ENCODE results near the gene ZNF175. TPM values are rescaled to one million over a fixed set of nuclear protein-coding genes. Genes with fewer than 3 reads are reported as not detected.

ZNF175 gene
- total RNA-seq, 1 experiment from 2014 or later: 10.4 TPM

DNA sequence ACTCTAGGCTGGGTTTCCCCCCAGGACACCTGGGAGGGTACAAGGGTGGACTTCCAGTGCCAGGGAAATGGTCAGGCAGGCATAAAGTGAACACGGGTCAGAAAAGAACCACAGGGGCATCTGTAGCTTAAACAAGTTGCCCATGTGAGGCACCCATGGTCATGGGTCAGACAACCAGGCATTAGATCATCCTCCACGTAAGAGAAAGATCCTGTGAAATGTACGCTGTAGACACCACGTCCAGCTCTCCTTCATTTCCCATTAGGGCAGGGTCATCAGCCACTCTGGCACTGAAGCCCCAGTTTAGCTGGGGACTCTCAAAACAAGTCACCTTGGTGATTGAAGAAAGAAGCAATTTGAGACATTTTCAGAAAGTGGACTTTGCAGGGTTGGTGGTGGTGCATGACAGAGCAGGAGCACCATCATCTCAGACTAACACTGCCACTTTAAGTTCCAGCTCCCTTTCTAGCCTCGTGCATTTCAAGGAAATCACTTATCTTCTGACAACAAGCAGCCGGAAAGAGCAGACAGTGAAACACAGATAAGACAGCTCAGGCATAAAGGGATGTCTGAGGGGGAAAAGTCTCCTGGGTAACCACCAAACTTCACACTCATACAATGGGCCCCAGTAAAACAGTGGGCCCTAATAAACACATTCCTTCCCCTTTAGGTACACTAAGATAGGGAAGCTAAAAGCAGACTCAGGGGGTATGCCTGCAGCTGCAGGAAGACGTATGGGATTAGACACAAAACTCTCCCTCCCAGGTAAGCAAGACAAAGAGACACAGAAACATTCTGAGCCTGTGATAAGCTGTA, 23.5 kb upstream of the ZNF175 start:
- H3K36me3 ChIP-seq (ENCODE audit: insufficient read depth, low read length, poor library complexity, severe bottlenecking): no peaks in the 10 kb centered on the region
- BruUV-seq (replicated peaks): no TSS peak
- ChIA-PET CTCF (no interaction called here), POLR2A (ENCODE audit: low non-redundant PET) (no interaction called here)
- no peak for TF ChIP-seq EZH2 (IDR thresholded peaks at IDR 0.05; ENCODE audit: borderline replicate concordance, low read depth, low read length, poor library complexity, severe bottlenecking)
- no peak for TF ChIP-seq CTCF (conservative IDR thresholded peaks at IDR 0.05; ENCODE audit: low read depth, low read length)
- peaks cover 75% of the 10 kb centered on the region for H3K27me3 ChIP-seq (replicated peaks; ENCODE audit: insufficient read depth, low read depth, low read length, poor library complexity)
- no peaks in the 10 kb centered on the region for H3K4me1 ChIP-seq (ENCODE audit: insufficient read depth, low read length, poor library complexity, severe bottlenecking)
- H3K27ac ChIP-seq (ENCODE audit: low read depth, low read length, poor library complexity, severe bottlenecking): no peak overlapping the region
- no peak overlapping the region for H3K4me3 ChIP-seq (ENCODE audit: low read depth, low read length, poor library complexity, severe bottlenecking)
- no peaks in the 10 kb centered on the region for H3K9me3 ChIP-seq (ENCODE audit: low read depth, low read length, poor library complexity, severe bottlenecking)
- DNase-seq (ENCODE audit: low spot score): no peak
- intact Hi-C loops (cut with micrococcal nuclease; ENCODE audit: unreplicated experiment): no loop called here

DNA sequence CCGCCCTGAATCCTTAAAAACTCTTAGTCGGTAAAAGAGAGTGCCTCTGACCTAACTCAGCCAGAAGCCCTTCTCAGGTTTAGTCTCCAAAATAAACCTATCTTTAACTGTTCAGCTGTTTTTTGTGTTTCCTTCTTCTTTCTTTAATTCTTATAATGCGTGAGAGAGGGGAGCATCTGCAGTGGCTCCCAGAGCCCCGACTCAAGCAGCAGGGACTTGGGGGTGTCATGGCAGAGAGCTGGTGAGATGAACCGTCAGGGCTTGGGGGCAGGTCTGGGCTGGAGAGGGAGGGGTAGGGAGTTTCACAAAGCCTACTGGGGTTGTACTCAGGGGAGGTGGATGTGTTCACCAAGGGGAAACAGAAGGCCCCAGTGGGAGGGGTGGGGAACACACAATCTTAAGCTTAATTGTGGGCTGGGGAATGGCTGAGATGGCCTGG, 22.9 kb upstream of the ZNF175 start:
- BruUV-seq (replicated peaks): no TSS peak
- no peaks in the 10 kb centered on the region for H3K4me1 ChIP-seq (ENCODE audit: insufficient read depth, low read length, poor library complexity, severe bottlenecking)
- no peak for DNase-seq (ENCODE audit: low spot score)
- H3K27ac ChIP-seq (ENCODE audit: low read depth, low read length, poor library complexity, severe bottlenecking): no peak overlapping the region
- peaks cover 69% of the 10 kb centered on the region for H3K27me3 ChIP-seq (replicated peaks; ENCODE audit: insufficient read depth, low read depth, low read length, poor library complexity)
- no peaks in the 10 kb centered on the region for H3K36me3 ChIP-seq (ENCODE audit: insufficient read depth, low read length, poor library complexity, severe bottlenecking)
- H3K4me3 ChIP-seq (ENCODE audit: low read depth, low read length, poor library complexity, severe bottlenecking): no peak overlapping the region
- TF ChIP-seq CTCF (conservative IDR thresholded peaks at IDR 0.05; ENCODE audit: low read depth, low read length) (no peak), EZH2 (IDR thresholded peaks at IDR 0.05; ENCODE audit: borderline replicate concordance, low read depth, low read length, poor library complexity, severe bottlenecking) (no peak)
- intact Hi-C loops (cut with micrococcal nuclease; ENCODE audit: unreplicated experiment): no loop called here
- CTCF ChIA-PET: no interaction called here
- H3K9me3 ChIP-seq (ENCODE audit: low read depth, low read length, poor library complexity, severe bottlenecking): no peaks in the 10 kb centered on the region
- POLR2A ChIA-PET (ENCODE audit: low non-redundant PET): no interaction called here

- CTCF ChIA-PET: no interaction called here
- H3K9me3 ChIP-seq (ENCODE audit: low read depth, low read length, poor library complexity, severe bottlenecking): no peaks in the 10 kb centered on the region
- POLR2A ChIA-PET (ENCODE audit: low non-redundant PET): no interaction called here
- H3K27me3 ChIP-seq (replicated peaks; ENCODE audit: insufficient read depth, low read depth, low read length, poor library complexity): peaks cover 66% of the 10 kb centered on the region
- H3K27ac ChIP-seq (ENCODE audit: low read depth, low read length, poor library complexity, severe bottlenecking): no peak overlapping the region
- TF ChIP-seq CTCF (conservative IDR thresholded peaks at IDR 0.05; ENCODE audit: low read depth, low read length) (no peak), EZH2 (IDR thresholded peaks at IDR 0.05; ENCODE audit: borderline replicate concordance, low read depth, low read length, poor library complexity, severe bottlenecking) (no peak)
- H3K36me3 ChIP-seq (ENCODE audit: insufficient read depth, low read length, poor library complexity, severe bottlenecking): no peaks in the 10 kb centered on the region
- BruUV-seq (replicated peaks): no TSS peak
- intact Hi-C loops (cut with micrococcal nuclease; ENCODE audit: unreplicated experiment): no loop called here
- H3K4me1 ChIP-seq (ENCODE audit: insufficient read depth, low read length, poor library complexity, severe bottlenecking): no peaks in the 10 kb centered on the region
- no peak for DNase-seq (ENCODE audit: low spot score)
- no peak overlapping the region for H3K4me3 ChIP-seq (ENCODE audit: low read depth, low read length, poor library complexity, severe bottlenecking)
Measured at GRCh38 chr19:51548891-51549305, 22.2 kb upstream of the ZNF175 start.
